Right cardiac atrium (tissue), 5 donors: ENCODE results near the gene UBTF. TPM values are rescaled to one million over a fixed set of nuclear protein-coding genes. Genes with fewer than 3 reads are reported as not detected.

Experiments
- ATAC-seq, 2 donors: fragments of 200-7000 bp; cut with Tn5 transposase; one replicate each; pipeline versions ENCODE4 v1.8.0 to v1.9.1; 2020; ENCODE audit warnings: moderate library complexity in 2 of 2, mild to moderate bottlenecking in 1 of 2
- DNase-seq, 3 donors: peaks; one replicate each; pipeline ENCODE4 v3.0.0-alpha.2; 2020
- H3K27ac ChIP-seq: one replicate; pipeline ENCODE4 v1.5.1; 2013; ENCODE audit warnings: mild to moderate bottlenecking, low read length, control low read depth, moderate library complexity
- H3K27me3 ChIP-seq: one replicate; pipeline ENCODE4 v1.6.1; 2013; ENCODE audit not compliant: control insufficient read depth, insufficient read depth
- H3K4me1 ChIP-seq: one replicate; pipeline ENCODE4 v1.6.1; 2013; ENCODE audit warnings: low read length; ENCODE audit not compliant: control insufficient read depth, insufficient read depth
- H3K4me3 ChIP-seq: one replicate; pipeline ENCODE4 v1.5.1; 2013; ENCODE audit warnings: low read length, control low read depth
- H3K9me3 ChIP-seq: one replicate; pipeline ENCODE4 v1.6.1; 2013; ENCODE audit warnings: low read length; ENCODE audit not compliant: control insufficient read depth
- WGBS: extraction: QIAGEN DNeasy Blood & Tissue Kit; methylation state at CpG from one replicate; pipeline ENCODE4 v1.1.7; 2013; 5-methylcytosine and 5-hydroxymethylcytosine counted together
- intact Hi-C, 4 donors: fragments of 100-400 bp; cut with DNase I; formaldehyde crosslinking; loops; one replicate each; pipeline versions ENCODE4 v1.11.0 to v1.14.0; 2022 to 2023
- long read RNA-seq, 4 donors: library from polyadenylated mRNA; unstranded; transcript quantifications; one replicate each; pipeline ENCODE4 v2.0.0, GENCODE V29; 2020 to 2021
- polyA plus RNA-seq: library from polyadenylated mRNA; stranded (reverse); fragments of 200-250 nt; gene quantifications from one replicate; pipeline ENCODE4 v1.2.3, GENCODE V29; 2013
- total RNA-seq, 4 donors: library from RNA; stranded (reverse); fragmentation: NEBNext Ultra II Directional; extraction: Animal tissue kit (Norgen Biotek cat#: 25700); gene quantifications; one replicate each; pipeline ENCODE4 v1.2.1, GENCODE V29; 2021
- donor health status: healthy with polysubstance abuse.
- donor health status: DM: no; HTN: yes; CAD: no.
- donor health status: DM: no; HTN: no; CAD: no.
- donor health status: DM: no; HTN: yes; CAD: no; lungs with severe emphysema.
- donor health status: DM: yes; HTN: yes; CAD: no.

Gene UBTF, protein sequence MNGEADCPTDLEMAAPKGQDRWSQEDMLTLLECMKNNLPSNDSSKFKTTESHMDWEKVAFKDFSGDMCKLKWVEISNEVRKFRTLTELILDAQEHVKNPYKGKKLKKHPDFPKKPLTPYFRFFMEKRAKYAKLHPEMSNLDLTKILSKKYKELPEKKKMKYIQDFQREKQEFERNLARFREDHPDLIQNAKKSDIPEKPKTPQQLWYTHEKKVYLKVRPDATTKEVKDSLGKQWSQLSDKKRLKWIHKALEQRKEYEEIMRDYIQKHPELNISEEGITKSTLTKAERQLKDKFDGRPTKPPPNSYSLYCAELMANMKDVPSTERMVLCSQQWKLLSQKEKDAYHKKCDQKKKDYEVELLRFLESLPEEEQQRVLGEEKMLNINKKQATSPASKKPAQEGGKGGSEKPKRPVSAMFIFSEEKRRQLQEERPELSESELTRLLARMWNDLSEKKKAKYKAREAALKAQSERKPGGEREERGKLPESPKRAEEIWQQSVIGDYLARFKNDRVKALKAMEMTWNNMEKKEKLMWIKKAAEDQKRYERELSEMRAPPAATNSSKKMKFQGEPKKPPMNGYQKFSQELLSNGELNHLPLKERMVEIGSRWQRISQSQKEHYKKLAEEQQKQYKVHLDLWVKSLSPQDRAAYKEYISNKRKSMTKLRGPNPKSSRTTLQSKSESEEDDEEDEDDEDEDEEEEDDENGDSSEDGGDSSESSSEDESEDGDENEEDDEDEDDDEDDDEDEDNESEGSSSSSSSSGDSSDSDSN
- total RNA-seq (10 to 100 TPM; 36.7 to 63.4 (median 58.6) TPM), polyA plus RNA-seq (43.5 TPM)
- long read RNA-seq, donor 1, full-length matches to known transcripts, result 70 of 146 reads
- long read RNA-seq, donor 1, partial matches to known transcripts, result 24 of 146 reads
- long read RNA-seq, donor 1, other reads (novel, unspliced or antisense), result 52 of 146 reads
- long read RNA-seq, donor 2, full-length matches to known transcripts, result 28 of 65 reads
- long read RNA-seq, donor 2, partial matches to known transcripts, result 13 of 65 reads
- long read RNA-seq, donor 2, other reads (novel, unspliced or antisense), result 24 of 65 reads
- long read RNA-seq, donor 3, full-length matches to known transcripts, result 27 of 108 reads
- long read RNA-seq, donor 3, partial matches to known transcripts, result 38 of 108 reads
- long read RNA-seq, donor 3, other reads (novel, unspliced or antisense), result 43 of 108 reads
- long read RNA-seq, donor 4, full-length matches to known transcripts, result 26 of 65 reads
- long read RNA-seq, donor 4, partial matches to known transcripts, result 17 of 65 reads
- long read RNA-seq, donor 4, other reads (novel, unspliced or antisense), result 22 of 65 reads

DNA sequence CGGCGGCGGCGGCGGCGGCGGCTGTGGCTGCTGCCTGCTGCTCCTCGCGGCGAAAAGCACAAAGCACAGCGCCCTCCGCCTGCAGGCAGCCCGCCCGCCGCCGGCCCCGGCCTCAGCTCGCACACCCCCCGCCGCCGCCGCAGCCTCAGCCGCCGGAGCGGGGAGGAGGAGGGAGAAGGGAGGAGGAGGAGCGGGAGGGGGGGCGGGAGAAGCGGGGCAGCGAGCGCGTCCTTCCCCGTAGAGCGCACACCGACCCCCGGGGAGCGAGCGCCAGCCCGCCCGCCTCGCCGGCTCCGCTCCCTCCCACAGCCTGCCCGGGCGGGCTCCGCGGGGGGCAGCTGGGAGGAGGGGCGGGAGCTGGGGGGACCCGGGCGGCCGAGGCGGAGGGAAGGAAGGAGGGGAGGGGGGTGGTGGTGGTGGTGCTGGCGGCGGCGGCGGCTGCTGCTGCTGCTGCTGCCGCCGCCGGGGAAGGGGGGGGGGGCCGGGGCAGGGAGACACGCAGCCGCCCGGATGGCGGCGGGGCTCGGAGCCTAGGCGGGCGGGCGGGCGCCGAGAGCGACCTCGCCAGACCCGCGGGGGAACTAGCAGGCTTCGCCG, at the start of gene UBTF:
UBTF (minus strand) TSS at position 60 of the 597 bp plus-strand sequence. CDS start 1,446 bp downstream, outside the sequence.
- ATAC-seq (peak; percentile 3 to 26), DNase-seq (peak; percentile 76 to 93 (median 92))
- no peaks in the 10 kb centered on the region for H3K27me3 ChIP-seq
- under 1% methylated on average over 67 of the region's 76 CpGs for WGBS
- intact Hi-C loops, result loop anchor here in 3 of 4 donors (2.0 to 10.0 kb wide), 3 partner anchors 103 to 295 kb away; partner anchors contain the start of gene SLC25A39 (in 2 of the 3)
- peak within 1 kb of the TSS; percentile 98 for H3K4me3 ChIP-seq
- peak within 1 kb of the TSS; percentile 99 for H3K27ac ChIP-seq
- peaks cover 14% of the 10 kb centered on the region for H3K4me1 ChIP-seq
- no peaks in the 10 kb centered on the region for H3K9me3 ChIP-seq

DNA sequence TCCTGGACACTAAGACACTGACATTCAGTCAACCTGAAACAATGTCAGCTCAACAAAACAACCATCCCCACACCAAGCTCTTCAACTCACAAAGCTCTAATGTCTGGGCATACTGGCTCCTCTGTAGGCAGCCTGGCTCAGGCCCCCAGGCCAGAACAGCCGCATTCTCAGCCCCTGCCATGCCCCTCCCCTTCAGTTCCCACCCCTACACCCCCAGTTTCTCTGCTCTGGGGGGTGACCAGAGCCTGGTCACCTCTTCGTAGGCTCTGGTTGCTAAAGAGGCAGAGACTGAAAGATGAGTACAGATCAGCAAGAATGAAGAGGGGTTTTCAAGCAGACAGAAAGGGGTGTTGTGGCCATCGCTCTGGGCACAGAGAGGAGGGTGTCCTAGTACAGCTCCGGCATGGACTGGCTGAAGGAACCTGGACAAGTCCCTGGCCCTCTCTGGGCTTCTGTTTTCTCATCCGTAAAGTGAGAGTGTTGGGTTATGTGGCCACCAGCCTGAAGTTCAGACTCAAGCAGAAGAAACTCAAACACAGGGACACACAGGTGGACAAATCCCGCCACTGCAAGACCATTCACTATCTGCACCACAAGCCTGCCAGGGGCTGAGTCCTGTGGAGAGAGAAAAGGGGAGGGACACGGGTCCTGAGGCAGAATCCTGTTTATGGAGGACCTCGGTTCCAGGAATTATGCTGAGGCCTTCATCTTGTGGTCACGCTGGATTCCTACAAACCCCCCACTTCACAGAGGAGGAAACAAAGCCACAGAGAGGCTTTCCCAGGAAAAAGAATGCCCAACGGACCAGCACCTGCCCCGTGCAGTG, 49.4 kb upstream of the UBTF start:
- H3K9me3 ChIP-seq, result no peaks in the 10 kb centered on the region
- no peak overlapping the region for H3K4me3 ChIP-seq
- intact Hi-C loops, result no loop called here
- H3K4me1 ChIP-seq, result no peaks in the 10 kb centered on the region
- DNase-seq (peak in 1 of 3 donors; percentile 1), ATAC-seq (no peak)
- H3K27me3 ChIP-seq, result no peaks in the 10 kb centered on the region
- H3K27ac ChIP-seq, result no peak overlapping the region
- WGBS, result 76% methylated on average over 11 of the region's 11 CpGs

DNA sequence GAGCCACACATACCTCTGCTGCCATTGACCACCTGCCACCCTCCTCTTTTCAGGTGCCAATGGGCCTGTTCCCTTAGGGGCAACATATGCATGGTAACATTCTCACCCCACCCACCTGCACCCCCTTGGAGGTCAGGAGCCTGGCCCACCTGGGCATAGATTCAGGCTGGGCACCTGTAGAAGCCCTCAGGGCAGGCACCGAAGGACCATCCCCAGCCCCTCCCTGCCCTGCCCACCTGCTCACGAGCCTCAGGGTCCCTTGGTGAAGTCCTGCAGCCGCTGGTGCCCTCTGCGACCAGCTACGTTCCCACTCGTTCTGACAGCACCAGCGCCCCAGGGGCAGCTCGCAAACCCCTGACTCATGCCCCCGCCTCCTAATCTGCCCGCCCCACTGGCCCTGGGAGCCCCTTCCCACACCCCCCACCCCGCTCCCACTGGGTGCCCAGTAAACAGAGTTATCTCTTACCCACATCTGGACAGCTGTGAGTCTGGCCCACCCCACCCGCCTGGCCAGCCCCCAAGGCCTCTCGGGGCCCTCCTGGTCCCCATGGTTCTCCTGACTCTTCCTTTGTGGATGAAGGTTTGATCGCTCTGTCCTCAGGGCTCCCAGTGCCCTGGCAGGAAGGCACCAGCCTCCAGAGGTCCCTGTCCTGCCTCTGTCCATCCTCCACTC, 48.5 kb upstream of the UBTF start, which contains the start of gene SLC4A1:
SLC4A1 (minus strand) TSS at position 318 of the 673 bp plus-strand sequence. CDS start 5,269 bp downstream, outside the sequence.
- DNase-seq, result no peak
- intact Hi-C loops, result no loop called here
- H3K9me3 ChIP-seq, result no peaks in the 10 kb centered on the region
- no peaks in the 10 kb centered on the region for H3K27me3 ChIP-seq
- H3K27ac ChIP-seq, result no peak within 1 kb of the TSS
- 84% methylated on average over 14 of the region's 14 CpGs for WGBS
- H3K4me1 ChIP-seq, result no peaks in the 10 kb centered on the region
- H3K4me3 ChIP-seq, result no peak within 1 kb of the TSS
- no peak for ATAC-seq

DNA sequence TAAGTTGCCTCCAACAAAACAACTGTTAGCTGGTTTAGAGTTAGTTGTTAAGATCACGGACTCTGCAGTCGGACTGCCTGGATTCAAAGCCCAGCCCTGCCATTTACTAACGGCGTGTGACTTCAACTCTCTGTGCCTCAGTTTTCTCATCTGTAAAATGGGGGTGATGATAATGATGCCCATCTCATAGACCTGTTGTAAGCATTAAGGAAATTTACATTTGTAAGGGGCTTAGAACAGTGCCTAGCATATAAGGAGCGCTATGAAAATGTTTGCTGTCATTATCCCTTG, 47.6 kb upstream of the UBTF start:
- DNase-seq, result no peak
- H3K4me3 ChIP-seq, result no peak overlapping the region
- no peak overlapping the region for H3K27ac ChIP-seq
- H3K27me3 ChIP-seq, result no peaks in the 10 kb centered on the region
- ATAC-seq, result no peak
- intact Hi-C loops, result no loop called here
- H3K4me1 ChIP-seq, result no peaks in the 10 kb centered on the region
- 91% methylated on average over 5 of the region's 5 CpGs for WGBS
- H3K9me3 ChIP-seq, result no peaks in the 10 kb centered on the region

DNA sequence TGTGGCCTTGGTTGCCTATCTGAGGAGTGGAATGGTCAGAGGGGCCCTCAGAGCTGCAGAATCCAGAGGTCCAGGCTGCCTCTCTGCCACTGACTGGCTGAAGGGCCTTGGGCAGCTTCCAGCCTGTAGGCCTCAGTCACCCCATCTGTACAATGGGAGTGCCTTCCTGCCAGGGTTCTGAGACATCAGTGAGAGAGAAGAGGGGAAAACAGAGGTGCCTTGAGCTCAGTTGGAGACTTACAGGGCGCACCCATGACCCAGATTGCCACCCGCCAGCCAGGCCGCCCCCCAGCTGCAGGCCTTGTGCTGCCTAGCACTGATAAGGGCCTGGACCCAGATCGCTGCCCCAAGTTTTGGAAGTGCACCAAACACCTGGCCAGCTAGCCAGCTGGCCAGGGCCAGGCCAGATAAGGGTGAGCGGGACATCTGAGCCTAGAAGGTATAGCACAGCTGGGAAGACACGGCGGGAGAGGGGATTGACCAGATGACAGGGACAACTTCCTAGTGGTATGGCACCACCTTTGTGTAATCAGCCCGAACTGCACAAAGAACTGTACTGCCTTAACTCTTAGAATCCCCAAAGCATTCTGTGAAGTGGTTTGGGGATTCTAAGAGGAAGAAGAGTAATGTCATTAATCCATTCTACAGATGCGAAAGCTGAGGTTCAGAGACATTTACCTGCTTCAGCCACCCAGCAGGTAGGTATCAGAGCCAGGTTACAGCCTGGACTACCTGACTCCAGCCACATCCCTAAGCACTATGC, 47.1 kb upstream of the UBTF start:
- Histone ChIP-seq H3K27ac (no peak overlapping the region), H3K4me1 (no peaks in the 10 kb centered on the region), H3K9me3 (no peaks in the 10 kb centered on the region), H3K27me3 (no peaks in the 10 kb centered on the region), H3K4me3 (no peak overlapping the region)
- no peak for DNase-seq
- ATAC-seq, result no peak
- intact Hi-C loops, result no loop called here
- 60% methylated on average over 9 of the region's 9 CpGs for WGBS

DNA sequence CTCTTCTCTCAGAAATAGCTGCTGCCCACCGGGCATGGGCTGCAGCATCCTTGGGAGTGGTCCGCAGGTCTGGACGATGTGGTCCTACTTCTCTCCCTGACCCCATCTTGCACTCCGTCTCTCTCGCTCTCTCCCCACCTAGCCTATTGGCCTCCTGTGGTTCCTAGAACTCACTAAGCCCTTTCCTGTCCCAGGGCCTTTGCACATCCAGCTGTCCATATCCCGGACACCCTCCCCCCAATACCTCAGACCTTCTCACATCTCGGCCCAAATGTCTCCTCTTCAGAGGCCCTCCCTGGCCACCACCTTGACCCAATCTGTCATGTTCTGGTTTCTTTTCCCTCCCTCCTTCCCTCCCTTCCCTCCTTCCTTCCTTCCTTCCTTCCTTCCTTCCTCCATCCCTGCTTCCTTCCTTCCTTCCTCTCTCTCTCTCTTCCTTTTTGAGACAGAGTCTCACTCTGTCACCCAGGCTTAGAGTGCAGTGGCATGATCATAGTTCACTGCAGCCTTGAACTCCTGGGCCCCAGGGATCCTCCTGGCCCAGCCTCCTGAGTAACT, 43.9 kb upstream of the UBTF start:
- H3K9me3 ChIP-seq, result no peaks in the 10 kb centered on the region
- H3K4me3 ChIP-seq, result no peak overlapping the region
- peak in 1 of 3 donors; percentile 9 for DNase-seq
- no peaks in the 10 kb centered on the region for H3K27me3 ChIP-seq
- no peak for ATAC-seq
- intact Hi-C loops, result no loop called here
- 85% methylated on average over 7 of the region's 7 CpGs for WGBS
- H3K4me1 ChIP-seq, result no peaks in the 10 kb centered on the region
- no peak overlapping the region for H3K27ac ChIP-seq

DNA sequence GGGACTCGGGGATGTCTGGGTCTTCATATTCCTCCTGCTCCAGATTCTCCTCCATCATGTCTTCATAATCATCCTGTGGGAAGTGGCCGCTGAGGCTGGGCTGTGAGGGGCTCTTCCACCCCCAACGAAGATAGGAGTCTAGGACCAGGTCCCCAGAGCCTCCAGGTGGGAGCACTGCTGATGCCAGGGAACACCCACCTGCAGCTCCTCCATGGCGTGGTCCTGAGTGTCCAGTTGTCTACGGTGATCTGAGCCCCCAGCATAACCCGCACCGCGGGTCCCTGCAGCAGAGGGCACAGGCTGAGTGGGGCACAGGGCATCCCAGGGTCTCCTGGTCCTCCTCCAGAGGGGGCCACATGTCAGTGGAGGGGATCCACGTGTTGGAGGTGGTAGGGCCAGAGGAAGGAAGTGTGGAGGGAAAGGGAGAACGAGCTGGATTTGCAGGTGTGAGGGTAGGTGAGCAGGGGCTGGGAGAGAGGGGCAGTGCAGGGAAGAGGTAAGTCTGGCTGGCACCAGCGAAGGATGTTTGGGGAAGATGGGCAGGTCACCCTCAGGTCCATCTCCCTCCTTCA, 43.3 kb upstream of the UBTF start:
- DNase-seq (peak in 1 of 3 donors; percentile 30), ATAC-seq (no peak)
- Histone ChIP-seq H3K4me3 (no peak overlapping the region), H3K27me3 (no peaks in the 10 kb centered on the region), H3K27ac (no peak overlapping the region), H3K4me1 (no peaks in the 10 kb centered on the region), H3K9me3 (no peaks in the 10 kb centered on the region)
- intact Hi-C loops, result no loop called here
- WGBS, result 72% methylated on average over 11 of the region's 11 CpGs

DNA sequence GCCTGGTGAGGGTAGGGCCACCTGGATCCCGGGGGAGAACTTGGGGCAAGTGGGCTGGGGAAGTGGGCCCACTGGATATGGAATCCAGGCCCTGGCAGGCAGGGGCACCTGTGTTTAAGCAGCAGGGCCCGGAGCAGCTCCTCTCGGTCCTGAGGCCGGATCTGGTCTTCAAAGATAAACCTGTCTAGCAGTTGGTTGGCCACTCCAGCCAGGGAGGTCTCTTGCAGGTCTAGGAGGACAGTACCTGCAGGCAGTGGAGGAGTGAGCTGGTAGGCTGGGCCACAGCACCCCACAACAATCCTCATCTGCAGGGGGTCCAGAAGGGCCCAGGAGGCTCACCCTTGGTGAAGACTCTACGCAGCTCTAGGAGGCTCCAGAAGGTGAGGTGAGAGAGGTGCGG, 40.8 kb upstream of the UBTF start:
- peak in 2 of 3 donors; percentile 7 to 32 for DNase-seq
- no peak overlapping the region for H3K4me3 ChIP-seq
- no peaks in the 10 kb centered on the region for H3K9me3 ChIP-seq
- intact Hi-C loops, result no loop called here
- no peak for ATAC-seq
- no peak overlapping the region for H3K27ac ChIP-seq
- no peaks in the 10 kb centered on the region for H3K4me1 ChIP-seq
- 92% methylated on average over 6 of the region's 6 CpGs for WGBS
- H3K27me3 ChIP-seq, result no peaks in the 10 kb centered on the region
